GM18519 (cell line): ENCODE measurements around the gene RTP3.
"Not testable (repeated sequence)": the region's sequence is repeated elsewhere in the genome, so short reads cannot be mapped to it uniquely, and the experiment has no call there.

Experiments
- ATAC-seq: cut with Tn5 transposase; IDR thresholded peaks from one replicate; pipeline ENCODE4 v1.9.1; 2021; ENCODE audit warnings: mild to moderate bottlenecking, moderate library complexity; ENCODE audit not compliant: unreplicated experiment, low FRiP score

The RTP3 gene

GRCh38 chr3:46489875-46490274, 7.9 kb upstream of the RTP3 start:
- ATAC-seq, result no peak

DNA sequence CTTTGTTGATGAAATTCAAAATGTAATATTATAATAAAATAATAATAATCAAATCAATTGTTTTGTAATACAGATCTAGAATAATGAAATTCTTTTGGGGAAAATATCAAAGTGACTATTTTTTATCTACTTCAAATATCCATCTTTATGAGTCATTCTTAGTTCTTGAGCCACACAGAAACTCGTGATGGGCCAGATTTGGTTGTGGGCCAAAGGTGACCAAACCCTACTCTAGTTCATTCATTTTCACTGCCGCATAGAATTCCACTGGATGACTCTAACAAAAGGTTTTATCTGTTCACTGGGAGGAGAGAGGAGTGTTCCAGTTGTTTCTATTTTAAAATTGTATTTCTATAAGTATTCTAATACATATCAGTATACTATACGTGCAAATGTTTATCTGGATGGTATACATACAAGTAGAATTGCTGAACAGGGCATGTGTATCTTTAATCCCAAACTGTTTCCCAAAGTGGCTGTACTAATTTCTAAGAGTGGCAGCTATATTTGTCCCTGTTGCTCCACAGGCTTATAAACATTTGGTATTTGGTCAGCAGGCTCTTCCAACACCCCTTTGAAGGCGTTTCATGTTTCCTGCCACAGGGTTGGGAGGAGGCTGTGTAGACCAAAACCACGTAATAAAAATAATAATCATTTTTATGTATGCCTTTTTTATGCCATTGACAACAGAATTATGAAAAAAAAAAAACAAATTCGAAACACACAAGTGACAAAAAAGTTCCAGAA, 7.3 kb upstream of the RTP3 start:
- ATAC-seq, result no peak

- ATAC-seq, result no peak
Observed at GRCh38 chr3:46491089-46492070, 6.4 kb upstream of the RTP3 start.

DNA sequence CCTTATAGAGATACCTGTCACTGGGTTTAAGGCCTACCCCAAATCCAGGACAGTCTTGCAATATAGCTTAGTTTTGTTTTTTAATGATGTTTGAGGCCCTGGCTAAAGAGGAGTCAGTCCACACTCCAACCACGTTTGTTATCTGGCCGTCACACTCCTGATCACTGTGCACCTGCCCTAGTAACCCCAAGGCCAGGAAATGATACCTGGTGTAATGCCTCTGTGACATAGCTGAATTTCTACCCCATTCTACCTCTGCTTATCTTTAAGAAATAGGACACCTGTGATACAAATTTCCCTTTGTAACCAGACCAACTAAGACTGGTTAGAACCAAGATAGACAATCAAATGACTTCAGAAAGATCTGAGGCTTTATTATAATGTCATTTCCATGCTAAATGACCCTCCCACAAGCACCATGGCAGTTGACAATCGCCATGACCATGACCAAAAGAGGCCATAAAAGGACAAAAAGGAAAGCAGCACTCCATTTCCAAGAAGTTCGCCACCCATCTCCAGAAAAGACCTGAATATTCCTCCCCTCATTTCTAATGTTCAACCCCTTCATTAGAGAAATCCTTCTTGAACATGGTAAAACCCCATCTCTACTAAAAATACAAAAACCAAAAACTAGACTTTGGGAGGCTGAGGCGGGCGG, 4.8 kb upstream of the RTP3 start:
- no peak for ATAC-seq

DNA sequence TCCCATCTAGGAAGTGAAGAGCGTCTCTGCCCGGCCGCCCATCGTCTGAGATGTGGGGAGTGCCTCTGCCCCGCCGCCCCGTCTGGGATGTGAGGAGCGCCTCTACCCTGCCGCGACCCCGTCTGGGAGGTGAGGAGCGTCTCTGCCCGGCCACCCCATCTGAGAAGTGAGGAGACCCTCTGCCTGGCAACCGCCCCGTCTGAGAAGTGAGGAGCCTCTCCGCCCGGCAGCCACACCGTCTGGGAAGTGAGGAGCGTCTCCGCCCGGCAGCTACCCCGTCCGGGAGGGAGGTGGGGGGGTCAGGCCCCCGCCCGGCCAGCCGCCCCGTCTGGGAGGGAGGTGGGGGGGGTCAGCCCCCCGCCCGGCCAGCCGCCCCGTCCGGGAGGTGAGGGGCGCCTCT, 3.3 kb upstream of the RTP3 start:
- not testable (repeated sequence) for ATAC-seq

GRCh38 chr3:46495901-46496456, 1.8 kb upstream of the RTP3 start:
- no peak for ATAC-seq

GRCh38 chr3:46496746-46497555, 825 bp upstream of the RTP3 start:
- no peak for ATAC-seq

- no peak for ATAC-seq
Observed at GRCh38 chr3:46498916-46499519, 1.2 kb downstream of the RTP3 start.

GRCh38 chr3:46500656-46501635, 3.2 kb downstream of the RTP3 start:
- no peak for ATAC-seq

DNA sequence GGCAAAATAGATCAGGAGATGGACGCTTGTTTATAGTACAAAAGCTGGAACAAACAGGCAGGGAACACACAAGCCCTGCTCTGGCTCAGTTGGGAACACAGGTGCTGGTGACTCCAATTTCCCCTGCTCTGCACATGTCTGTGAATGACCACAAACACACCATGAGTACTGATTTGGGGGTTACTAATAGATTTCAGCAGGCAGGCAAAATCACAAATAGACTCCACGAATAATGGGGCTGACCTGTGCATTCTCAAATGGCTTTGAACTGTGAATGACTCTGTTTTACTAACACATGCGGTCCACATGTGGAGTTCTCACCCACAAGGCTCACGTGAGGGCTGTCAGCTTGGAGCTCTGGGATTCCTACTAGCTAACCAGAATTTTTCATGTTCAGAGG, 3.9 kb downstream of the RTP3 start:
- no peak for ATAC-seq

DNA sequence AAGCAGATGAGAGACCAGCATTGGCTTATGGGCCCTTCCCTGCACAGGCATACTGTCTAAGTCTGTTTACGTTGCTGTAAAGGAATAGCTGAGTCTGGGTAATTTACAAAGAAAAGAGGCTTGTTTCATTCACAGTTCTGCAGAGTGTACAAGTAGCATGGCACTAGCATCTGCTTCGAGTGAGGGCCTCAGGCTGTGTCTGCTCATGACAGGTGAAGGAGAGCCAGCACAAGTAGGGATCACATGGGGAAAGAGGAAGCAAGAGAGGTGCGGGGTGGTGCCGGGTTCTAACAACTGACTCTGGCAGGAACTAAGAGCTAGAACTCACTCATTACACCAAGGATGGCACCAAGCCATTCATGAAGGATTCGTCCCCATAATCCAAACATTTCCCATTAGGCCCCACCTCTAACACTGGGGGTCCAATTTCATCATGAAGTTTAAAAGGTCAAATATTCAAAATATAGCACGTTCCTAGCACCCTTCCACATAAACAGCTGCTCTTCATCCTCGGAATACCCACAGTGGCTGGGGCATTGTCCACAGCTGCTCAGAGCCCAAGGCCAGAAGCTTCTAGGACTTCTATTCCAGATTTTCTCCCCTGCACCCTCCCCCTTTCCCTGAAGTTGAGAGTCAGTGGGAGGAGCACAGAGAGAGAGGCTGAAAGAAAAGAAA, 5.6 kb downstream of the RTP3 start:
- ATAC-seq, result no peak

- no peak for ATAC-seq
Observed at GRCh38 chr3:46504789-46505188, 7.0 kb downstream of the RTP3 start.

DNA sequence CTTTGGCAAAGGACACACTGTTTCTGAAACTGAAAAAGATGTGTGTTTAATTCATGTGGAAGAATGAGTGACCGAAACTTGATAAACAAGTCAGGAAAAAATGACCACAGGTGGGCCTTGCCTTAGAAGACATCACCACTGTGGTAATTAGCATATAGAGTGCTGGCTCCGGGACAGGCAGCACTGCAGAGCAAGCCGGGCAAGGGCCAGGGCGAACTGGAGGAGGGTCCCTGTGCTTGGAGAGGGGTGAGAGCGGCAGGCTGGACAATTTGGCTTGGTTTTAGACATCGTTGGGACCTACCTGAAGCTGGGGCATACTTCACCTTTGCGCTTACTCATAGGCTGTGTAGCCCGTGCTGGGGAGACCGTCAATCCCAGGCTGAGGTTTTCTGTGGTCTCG, 8.2 kb downstream of the RTP3 start:
- ATAC-seq, result no peak

GRCh38 chr3:46506526-46506925, 8.8 kb downstream of the RTP3 start:
- no peak for ATAC-seq

GRCh38 chr3:46508850-46509591, 11.2 kb downstream of the RTP3 start:
- no peak for ATAC-seq

GRCh38 chr3:46509661-46510187, 11.9 kb downstream of the RTP3 start:
- no peak for ATAC-seq

DNA sequence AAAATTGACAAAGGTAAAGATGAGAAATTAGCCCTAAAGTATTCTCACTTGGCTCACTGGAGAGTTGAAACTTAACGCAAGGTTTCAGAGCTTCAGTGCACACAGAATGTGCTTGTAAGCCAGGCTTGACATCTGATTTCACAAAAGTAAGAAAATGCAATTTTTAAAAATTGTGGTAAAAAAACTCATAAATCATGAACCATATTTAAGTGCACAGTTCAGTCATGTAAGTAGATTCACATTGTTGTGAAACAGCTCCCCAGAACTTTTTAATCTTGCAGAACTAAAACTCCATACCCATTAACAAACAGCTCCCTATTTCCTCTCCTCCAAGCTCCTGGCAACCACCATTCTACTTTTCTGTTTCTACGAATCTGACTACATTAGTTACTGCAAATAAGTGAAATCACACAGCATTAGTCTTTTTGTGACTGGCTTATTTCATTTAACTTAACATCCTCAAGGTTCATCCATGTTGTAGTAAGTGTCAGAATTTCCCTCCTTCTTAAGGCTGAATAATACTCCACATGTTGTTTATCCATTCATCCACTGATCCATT, 14.5 kb downstream of the RTP3 start:
- ATAC-seq, result no peak
